Endothelial cell (in vitro differentiated cells): ENCODE data around the gene ZNF275. TPM values are rescaled to one million over a fixed set of nuclear protein-coding genes. Genes with fewer than 3 reads are reported as not detected.
"Not testable (repeated sequence)": the region's sequence is repeated elsewhere in the genome, so short reads cannot be mapped to it uniquely, and the experiment has no call there.

Experiments used
- DNase-seq: peaks from one replicate; pipeline ENCODE4 v3.0.0; 2021; ENCODE audit warnings: low spot score
- H3K27ac Mint-ChIP-seq: one replicate; pipeline ENCODE4 v1.8.0; 2021; ENCODE audit warnings: mixed read lengths, inconsistent platforms; ENCODE audit not compliant: unreplicated experiment
- H3K27me3 Mint-ChIP-seq: one replicate; pipeline ENCODE4 v1.8.0; 2021; ENCODE audit warnings: mild to moderate bottlenecking, moderate library complexity, mixed read lengths, inconsistent platforms; ENCODE audit not compliant: unreplicated experiment
- H3K36me3 Mint-ChIP-seq: one replicate; pipeline ENCODE4 v1.8.0; 2021; ENCODE audit warnings: mild to moderate bottlenecking, low read depth, mixed read lengths, inconsistent platforms; ENCODE audit not compliant: unreplicated experiment
- H3K4me1 Mint-ChIP-seq: one replicate; pipeline ENCODE4 v1.8.0; 2021; ENCODE audit warnings: mild to moderate bottlenecking, mixed read lengths, inconsistent platforms; ENCODE audit not compliant: unreplicated experiment
- H3K4me3 Mint-ChIP-seq: one replicate; pipeline ENCODE4 v1.8.0; 2021; ENCODE audit warnings: mild to moderate bottlenecking, mixed read lengths, inconsistent platforms; ENCODE audit not compliant: unreplicated experiment
- H3K9me3 Mint-ChIP-seq: one replicate; pipeline ENCODE4 v1.8.0; 2021; ENCODE audit warnings: mixed read lengths, inconsistent platforms; ENCODE audit not compliant: unreplicated experiment
- total RNA-seq: library from RNA; stranded (reverse); fragmentation: NEBNext Ultra II Directional; extraction: Animal tissue kit (Norgen Biotek cat#: 25700); gene quantifications from one replicate; pipeline ENCODE4 v1.2.1, GENCODE V29; 2021; ENCODE audit not compliant: unreplicated experiment
- TF ChIP-seq, protein P1 (sequence below): fragments of 200-600 bp; sonication (generic); IDR thresholded peaks from one replicate; pipeline ENCODE4 v1.5.0; 2021; ENCODE audit warnings: antibody characterized with exemption; ENCODE audit not compliant: unreplicated experiment

ZNF275 gene
- total RNA-seq, 1 donor from 2014 or later, result 14.4 TPM

DNA sequence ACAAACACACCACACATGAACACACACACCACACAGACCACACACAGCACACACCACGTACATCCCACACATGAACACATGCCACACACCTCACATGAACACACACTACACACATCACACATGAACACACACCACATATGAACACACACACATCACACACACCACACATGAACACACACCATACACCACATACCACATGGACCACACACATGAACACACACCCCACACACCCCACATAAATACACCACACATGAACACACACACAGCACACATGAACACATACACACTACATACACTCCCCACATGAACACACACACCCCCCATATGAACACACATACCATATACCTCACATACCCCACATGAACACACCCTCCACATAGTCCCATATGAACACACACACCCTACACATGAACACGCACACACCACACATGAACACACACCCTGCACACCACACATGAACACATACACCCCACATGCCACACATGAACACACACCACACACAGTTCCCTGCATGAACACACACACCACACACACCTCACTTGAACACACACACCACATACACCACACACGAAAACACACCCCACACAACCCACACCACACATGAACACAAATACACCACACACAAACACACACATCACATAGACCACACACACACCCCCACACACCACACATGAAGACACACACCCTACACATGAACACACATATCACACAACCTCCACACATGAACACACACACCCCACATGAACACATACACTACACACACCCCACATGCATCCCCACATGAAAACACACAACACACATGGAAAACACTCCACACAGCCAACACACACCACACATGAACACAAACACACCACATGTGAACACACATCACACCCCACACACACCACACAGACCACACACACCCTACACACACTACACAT is 48.9 kb downstream of the ZNF275 start:
- TF ChIP-seq, protein P1, sequence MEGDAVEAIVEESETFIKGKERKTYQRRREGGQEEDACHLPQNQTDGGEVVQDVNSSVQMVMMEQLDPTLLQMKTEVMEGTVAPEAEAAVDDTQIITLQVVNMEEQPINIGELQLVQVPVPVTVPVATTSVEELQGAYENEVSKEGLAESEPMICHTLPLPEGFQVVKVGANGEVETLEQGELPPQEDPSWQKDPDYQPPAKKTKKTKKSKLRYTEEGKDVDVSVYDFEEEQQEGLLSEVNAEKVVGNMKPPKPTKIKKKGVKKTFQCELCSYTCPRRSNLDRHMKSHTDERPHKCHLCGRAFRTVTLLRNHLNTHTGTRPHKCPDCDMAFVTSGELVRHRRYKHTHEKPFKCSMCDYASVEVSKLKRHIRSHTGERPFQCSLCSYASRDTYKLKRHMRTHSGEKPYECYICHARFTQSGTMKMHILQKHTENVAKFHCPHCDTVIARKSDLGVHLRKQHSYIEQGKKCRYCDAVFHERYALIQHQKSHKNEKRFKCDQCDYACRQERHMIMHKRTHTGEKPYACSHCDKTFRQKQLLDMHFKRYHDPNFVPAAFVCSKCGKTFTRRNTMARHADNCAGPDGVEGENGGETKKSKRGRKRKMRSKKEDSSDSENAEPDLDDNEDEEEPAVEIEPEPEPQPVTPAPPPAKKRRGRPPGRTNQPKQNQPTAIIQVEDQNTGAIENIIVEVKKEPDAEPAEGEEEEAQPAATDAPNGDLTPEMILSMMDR, result no peak
- no peaks in the 10 kb centered on the region for H3K36me3 Mint-ChIP-seq

GRCh38 chrX:153384390-153384789 is 50.4 kb downstream of the ZNF275 start:
- no peaks in the 10 kb centered on the region for H3K27me3 Mint-ChIP-seq
- H3K27ac Mint-ChIP-seq, result no peak overlapping the region
- peaks cover 8% of the 10 kb centered on the region for H3K4me1 Mint-ChIP-seq
- DNase-seq, result no peak
- TF ChIP-seq, protein P1, result no peak
- H3K36me3 Mint-ChIP-seq, result no peaks in the 10 kb centered on the region
- H3K4me3 Mint-ChIP-seq, result no peak overlapping the region
- H3K9me3 Mint-ChIP-seq, result no peaks in the 10 kb centered on the region

More for the DNA sequence above, 48.9 kb downstream of the ZNF275 start:
- DNase-seq, result no peak
- Mint-ChIP-seq H3K4me3 (no peak overlapping the region), H3K27ac (no peak overlapping the region), H3K9me3 (no peaks in the 10 kb centered on the region), H3K27me3 (no peaks in the 10 kb centered on the region), H3K4me1 (peaks cover 8% of the 10 kb centered on the region)

- not testable (repeated sequence) for H3K4me3 Mint-ChIP-seq, H3K36me3 Mint-ChIP-seq, H3K4me1 Mint-ChIP-seq, H3K9me3 Mint-ChIP-seq, H3K27me3 Mint-ChIP-seq, H3K27ac Mint-ChIP-seq, DNase-seq
These were observed 51.0 kb downstream of the ZNF275 start for GRCh38 chrX:153384973-153385372.

GRCh38 chrX:153386097-153386496 is 52.1 kb downstream of the ZNF275 start:
- peaks cover 5% of the 10 kb centered on the region for H3K4me1 Mint-ChIP-seq
- H3K36me3 Mint-ChIP-seq, result no peaks in the 10 kb centered on the region
- no peak for DNase-seq
- TF ChIP-seq, protein P1, result no peak
- no peaks in the 10 kb centered on the region for H3K27me3 Mint-ChIP-seq
- no peak overlapping the region for H3K4me3 Mint-ChIP-seq
- H3K9me3 Mint-ChIP-seq, result no peaks in the 10 kb centered on the region
- no peak overlapping the region for H3K27ac Mint-ChIP-seq

- peaks cover 3% of the 10 kb centered on the region for H3K4me1 Mint-ChIP-seq
- H3K27me3 Mint-ChIP-seq, result no peaks in the 10 kb centered on the region
- H3K9me3 Mint-ChIP-seq, result no peaks in the 10 kb centered on the region
- TF ChIP-seq, protein P1, result no peak
- H3K36me3 Mint-ChIP-seq, result no peaks in the 10 kb centered on the region
- no peak for DNase-seq
- no peak overlapping the region for H3K27ac Mint-ChIP-seq
- no peak overlapping the region for H3K4me3 Mint-ChIP-seq
These were observed 53.4 kb downstream of the ZNF275 start for GRCh38 chrX:153387345-153387744.
